Measurements from ENCODE around the gene ZRANB1. TPM values are rescaled to one million over a fixed set of nuclear protein-coding genes. Genes with fewer than 3 reads are reported as not detected.

The ZRANB1 gene
- polyA plus RNA-seq, 1 experiment = 9.3 TPM

GRCh38 chr10:125030567-125031197, 88.8 kb downstream of the ZRANB1 start:
- no peaks in the 10 kb centered on the region for H3K27me3 ChIP-seq (ENCODE audit: control insufficient read depth, insufficient read depth, low read length)
- ChIA-PET CTCF (interaction anchor here (1.1 to 1.3 kb wide), 2 partner anchors 10 to 14 kb away, joined by 3 to 4 read pairs; no protein-coding TSS in a partner anchor), POLR2A (no interaction called here)
- TF ChIP-seq CTCF (IDR thresholded peaks at IDR 0.05; ENCODE audit: insufficient read depth, low read depth, low read length) = no peak
- no peak for DNase-seq (ENCODE audit: low read depth)
- peaks cover 13% of the 10 kb centered on the region for H3K36me3 ChIP-seq (ENCODE audit: control insufficient read depth, insufficient read depth, low read length)
- no peak overlapping the region for H3K4me3 ChIP-seq (ENCODE audit: low read depth, low read length)

- Histone ChIP-seq H3K4me3 (ENCODE audit: low read depth, low read length) (no peak overlapping the region), H3K27me3 (ENCODE audit: control insufficient read depth, insufficient read depth, low read length) (no peaks in the 10 kb centered on the region), H3K36me3 (ENCODE audit: control insufficient read depth, insufficient read depth, low read length) (peaks cover 7% of the 10 kb centered on the region)
- ChIA-PET POLR2A (no interaction called here), CTCF (interaction anchor here (0.7 to 4.5 kb wide), 3 partner anchors 15 to 40 kb away, joined by 3 to 29 read pairs (median 4); no protein-coding TSS in a partner anchor)
- no peak for DNase-seq (ENCODE audit: low read depth)
- TF ChIP-seq CTCF (IDR thresholded peaks at IDR 0.05; ENCODE audit: insufficient read depth, low read depth, low read length) = no peak
Observed at GRCh38 chr10:125032474-125033020, 90.6 kb downstream of the ZRANB1 start.

DNA sequence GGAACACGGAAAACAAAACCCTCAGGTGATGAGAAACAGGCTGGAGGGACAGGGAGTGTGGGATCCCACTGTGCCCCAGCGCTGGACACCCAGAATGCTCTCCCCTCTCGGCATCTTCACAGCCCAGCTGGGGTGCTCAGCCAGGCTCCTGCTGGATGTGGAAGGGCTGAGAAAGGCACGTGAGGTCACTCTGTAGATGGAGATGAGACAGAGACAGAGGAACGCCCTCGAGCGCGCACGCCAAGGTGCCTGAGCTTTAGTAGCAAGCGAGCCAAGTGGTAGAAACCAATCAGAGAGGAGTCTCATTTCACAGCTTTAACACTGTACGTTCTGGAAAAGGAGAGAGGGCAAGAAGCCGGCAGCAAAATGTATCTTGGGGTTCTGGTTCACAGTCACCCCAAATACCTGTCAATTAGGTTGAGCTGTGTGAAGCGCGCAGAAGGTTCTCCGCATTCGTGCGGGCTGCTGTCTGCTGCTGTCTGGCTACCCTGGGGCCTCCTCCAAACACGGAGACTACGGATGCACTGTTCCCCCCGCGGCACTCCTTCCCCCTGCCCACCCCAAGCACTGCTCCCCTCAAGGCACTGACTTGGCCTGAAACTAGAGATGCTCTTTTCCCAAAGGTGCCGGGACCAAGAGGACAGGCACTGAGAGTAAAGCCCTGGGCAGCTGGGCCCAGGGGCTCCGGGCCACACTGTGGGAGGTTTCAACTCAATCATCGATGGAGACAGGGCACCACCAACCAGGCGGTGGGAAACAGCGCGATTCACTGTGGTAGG, 91.4 kb downstream of the ZRANB1 start:
- ChIA-PET POLR2A (no interaction called here), CTCF (interaction anchor here (0.6 to 4.5 kb wide), 2 partner anchors 14 to 42 kb away, joined by 3 to 29 read pairs; no protein-coding TSS in a partner anchor)
- H3K36me3 ChIP-seq (ENCODE audit: control insufficient read depth, insufficient read depth, low read length) = peaks cover 7% of the 10 kb centered on the region
- TF ChIP-seq CTCF (IDR thresholded peaks at IDR 0.05; ENCODE audit: insufficient read depth, low read depth, low read length) = no peak
- DNase-seq (ENCODE audit: low read depth) = no peak
- no peak overlapping the region for H3K4me3 ChIP-seq (ENCODE audit: low read depth, low read length)
- H3K27me3 ChIP-seq (ENCODE audit: control insufficient read depth, insufficient read depth, low read length) = no peaks in the 10 kb centered on the region

DNA sequence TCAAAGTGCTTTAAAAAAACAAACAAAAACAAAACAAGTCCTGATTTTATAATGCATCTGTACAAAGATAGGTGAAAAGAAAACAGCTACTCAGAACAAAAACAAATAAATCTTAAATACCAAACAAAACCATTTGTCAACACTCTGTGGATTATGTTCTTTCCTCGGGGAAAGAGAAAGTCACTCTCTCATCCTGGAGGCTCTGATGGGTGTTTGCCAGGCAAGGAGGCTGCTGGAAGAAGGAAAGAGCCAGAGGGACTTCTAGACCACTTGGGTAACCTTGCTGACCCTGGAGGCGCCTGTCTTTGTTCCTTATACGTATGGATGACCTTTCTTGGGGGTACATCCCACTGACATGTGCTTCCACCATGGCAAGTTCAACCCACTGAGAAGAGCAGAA, 92.8 kb downstream of the ZRANB1 start:
- no peak for TF ChIP-seq CTCF (IDR thresholded peaks at IDR 0.05; ENCODE audit: insufficient read depth, low read depth, low read length)
- no peaks in the 10 kb centered on the region for H3K27me3 ChIP-seq (ENCODE audit: control insufficient read depth, insufficient read depth, low read length)
- peaks cover 6% of the 10 kb centered on the region for H3K36me3 ChIP-seq (ENCODE audit: control insufficient read depth, insufficient read depth, low read length)
- DNase-seq (ENCODE audit: low read depth) = no peak
- ChIA-PET POLR2A (interaction anchor here (0.5 to 0.6 kb wide), 2 partner anchors 64 to 287 kb away, joined by 3 to 5 read pairs; no protein-coding TSS in a partner anchor), CTCF (interaction anchor here (1.3 to 4.5 kb wide), 4 partner anchors 13 to 43 kb away, joined by 4 to 29 read pairs (median 8); no protein-coding TSS in a partner anchor)
- no peak overlapping the region for H3K4me3 ChIP-seq (ENCODE audit: low read depth, low read length)

DNA sequence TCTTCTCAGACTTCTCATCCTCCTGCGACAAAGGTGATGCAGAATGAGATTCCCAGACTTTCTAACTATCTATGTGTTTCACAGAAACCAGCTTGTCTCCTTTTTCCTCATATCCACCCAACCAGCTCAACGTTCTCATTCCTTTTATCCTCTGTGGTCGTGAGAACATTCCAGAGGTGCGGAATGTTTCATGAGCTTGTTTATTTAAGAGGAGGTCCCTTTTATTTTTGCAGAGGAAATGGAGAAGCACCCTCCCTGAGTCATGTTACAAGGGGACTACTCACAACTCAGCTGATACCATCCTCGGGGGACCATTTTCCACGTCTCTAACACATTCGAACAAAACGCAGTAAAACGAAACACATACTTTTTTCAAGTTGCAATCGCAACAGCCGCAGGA, 93.2 kb downstream of the ZRANB1 start:
- CTCF ChIA-PET = interaction anchor here (1.3 to 4.5 kb wide), 4 partner anchors 13 to 43 kb away, joined by 4 to 29 read pairs (median 8); no protein-coding TSS in a partner anchor
- H3K4me3 ChIP-seq (ENCODE audit: low read depth, low read length) = 0 out of 2 replicates have a peak overlapping the region, but pooled peaks have one; percentile 1
- DNase-seq (ENCODE audit: low read depth) = peak; percentile 87
- TF ChIP-seq CTCF (IDR thresholded peaks at IDR 0.05; ENCODE audit: insufficient read depth, low read depth, low read length) = no peak
- POLR2A ChIA-PET = interaction anchor here (0.5 to 0.6 kb wide), 2 partner anchors 65 to 288 kb away, joined by 3 to 5 read pairs; no protein-coding TSS in a partner anchor
- H3K27me3 ChIP-seq (ENCODE audit: control insufficient read depth, insufficient read depth, low read length) = no peaks in the 10 kb centered on the region
- H3K36me3 ChIP-seq (ENCODE audit: control insufficient read depth, insufficient read depth, low read length) = peaks cover 5% of the 10 kb centered on the region

Measured in BJ (cell line).